NCI-H446 treated with DMSO at 0.1 percent for 48 hours (cell line): ENCODE measurements around the gene ACOT7.
A peak's percentile ranks its signal among the peaks of the same experiment; 100 is the strongest.

ENCODE experiments used
- DNase-seq: peaks from one replicate; lab custom pipeline; 2025; lab: John Stamatoyannopoulos, UW

ACOT7 gene

GRCh38 chr1:6360517-6361070 lies 33.0 kb downstream of the ACOT7 start:
- DNase-seq: no peak

- no peak for DNase-seq
These were observed 33.5 kb downstream of the ACOT7 start for GRCh38 chr1:6360117-6360496.

DNA sequence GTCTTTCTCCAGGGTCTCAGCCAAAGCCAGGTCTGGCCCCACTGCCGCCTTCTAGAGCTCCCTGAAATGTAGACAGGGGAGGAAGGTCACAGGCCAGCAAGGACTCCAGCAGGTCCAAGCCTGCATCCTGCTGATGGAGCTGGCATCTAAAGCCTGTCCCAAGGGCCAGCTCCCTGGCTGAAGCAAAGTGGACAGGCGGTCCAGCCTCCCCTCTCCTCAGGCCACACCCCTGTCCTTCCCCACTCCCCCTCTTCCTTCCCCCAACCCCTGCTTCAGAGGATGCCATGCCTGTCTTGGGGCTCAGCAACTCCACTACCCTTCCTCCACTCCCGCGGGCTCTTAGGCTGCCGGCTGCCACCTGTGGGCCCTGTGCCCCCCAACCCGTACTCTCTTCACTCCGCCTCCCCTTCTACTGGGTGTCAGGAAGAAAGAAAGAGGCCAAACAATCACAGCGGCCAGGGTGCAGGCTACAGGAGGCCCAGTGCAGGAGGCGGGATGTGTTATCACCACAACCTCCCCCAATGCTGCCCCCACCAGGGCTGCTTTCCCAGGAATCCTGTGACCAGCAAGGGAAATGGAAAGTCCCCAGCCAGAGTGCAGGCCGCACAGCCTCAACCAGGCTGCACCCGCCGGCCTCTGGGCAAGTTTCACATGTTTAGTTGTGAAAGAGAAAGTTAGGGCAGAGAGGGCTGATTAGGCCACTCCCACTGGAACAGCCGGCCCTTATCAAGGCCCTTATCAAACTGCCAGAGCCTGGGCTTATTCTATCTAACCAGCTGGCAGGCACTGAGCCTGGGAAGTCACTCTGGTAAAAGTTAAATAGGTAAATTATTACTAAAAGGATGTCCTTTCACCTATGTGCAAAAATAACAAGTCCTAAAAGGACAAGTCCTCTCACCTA lies 34.1 kb downstream of the ACOT7 start:
- DNase-seq: no peak

- no peak for DNase-seq
These were observed 34.8 kb downstream of the ACOT7 start for GRCh38 chr1:6358757-6359201.

DNA sequence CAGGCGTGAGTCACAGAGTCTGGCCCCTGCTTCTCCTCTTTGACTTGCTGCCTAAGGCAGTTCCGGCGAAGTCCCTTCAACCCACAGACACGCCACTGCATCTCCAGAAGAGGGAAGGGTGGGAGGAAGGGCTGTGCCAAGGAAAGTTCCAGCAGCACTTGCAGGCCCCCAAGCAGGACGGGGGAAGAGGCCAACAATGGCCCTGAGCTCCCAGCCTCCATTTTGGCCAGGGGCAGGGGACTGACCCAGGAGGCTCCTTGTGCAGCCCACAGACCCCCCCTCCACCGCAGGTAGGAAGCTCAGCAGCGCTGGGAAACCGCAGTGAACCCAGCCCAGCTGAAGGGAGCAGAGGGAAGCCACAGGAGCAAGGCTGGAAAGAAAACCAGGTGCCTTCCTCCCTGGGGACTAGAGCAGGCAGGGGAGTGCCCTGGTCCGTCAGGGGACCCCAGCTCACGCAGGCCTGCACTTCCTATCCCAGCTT lies 35.4 kb downstream of the ACOT7 start:
- no peak for DNase-seq

DNA sequence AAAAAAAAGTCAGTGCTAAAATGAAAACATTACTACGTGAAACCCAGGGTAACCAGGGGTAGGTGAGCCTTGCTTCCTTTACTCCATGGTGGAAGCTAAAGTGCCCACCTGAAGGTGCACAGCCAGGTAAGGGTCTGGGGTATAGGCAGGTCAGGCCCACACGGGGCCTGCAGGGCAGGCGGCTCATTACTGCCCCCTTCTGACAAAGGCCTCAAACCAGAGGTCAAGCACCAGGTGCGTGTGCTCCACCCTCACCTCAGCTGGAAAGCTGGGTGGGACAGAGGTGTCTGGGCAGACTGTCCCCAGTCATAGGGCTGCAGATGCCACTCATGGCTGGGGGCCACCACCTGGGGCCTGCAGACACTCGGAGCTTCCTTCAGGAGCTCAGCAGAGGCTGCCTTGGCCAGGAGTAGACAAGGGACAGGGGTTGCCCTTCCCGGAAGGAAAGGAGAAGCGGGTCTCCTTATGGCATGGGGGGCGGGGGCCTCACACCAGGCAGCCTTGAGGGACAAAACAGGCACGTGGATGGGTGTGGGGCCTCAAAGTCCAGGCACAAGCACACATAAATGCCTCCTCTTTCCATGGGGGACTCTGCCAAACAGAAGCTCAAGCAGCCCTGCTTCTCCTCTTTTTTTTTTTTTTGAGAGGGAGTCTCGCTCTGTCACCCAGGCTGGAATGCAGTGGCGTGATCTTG lies 36.2 kb downstream of the ACOT7 start:
- no peak for DNase-seq

GRCh38 chr1:6355621-6356020 lies 37.9 kb downstream of the ACOT7 start:
- no peak for DNase-seq

- no peak for DNase-seq
These were observed 38.8 kb downstream of the ACOT7 start for GRCh38 chr1:6354659-6355317.

GRCh38 chr1:6353955-6354658 lies 39.5 kb downstream of the ACOT7 start:
- no peak for DNase-seq

GRCh38 chr1:6353619-6353954 lies 40.0 kb downstream of the ACOT7 start:
- no peak for DNase-seq

- no peak for DNase-seq
These were observed 41.4 kb downstream of the ACOT7 start for GRCh38 chr1:6352138-6352563.

GRCh38 chr1:6351480-6352137 lies 42.0 kb downstream of the ACOT7 start:
- DNase-seq: peak; percentile 32

- DNase-seq: no peak
These were observed 43.0 kb downstream of the ACOT7 start for GRCh38 chr1:6350416-6351088.

- no peak for DNase-seq
These were observed 44.2 kb downstream of the ACOT7 start for GRCh38 chr1:6349254-6349943.

DNA sequence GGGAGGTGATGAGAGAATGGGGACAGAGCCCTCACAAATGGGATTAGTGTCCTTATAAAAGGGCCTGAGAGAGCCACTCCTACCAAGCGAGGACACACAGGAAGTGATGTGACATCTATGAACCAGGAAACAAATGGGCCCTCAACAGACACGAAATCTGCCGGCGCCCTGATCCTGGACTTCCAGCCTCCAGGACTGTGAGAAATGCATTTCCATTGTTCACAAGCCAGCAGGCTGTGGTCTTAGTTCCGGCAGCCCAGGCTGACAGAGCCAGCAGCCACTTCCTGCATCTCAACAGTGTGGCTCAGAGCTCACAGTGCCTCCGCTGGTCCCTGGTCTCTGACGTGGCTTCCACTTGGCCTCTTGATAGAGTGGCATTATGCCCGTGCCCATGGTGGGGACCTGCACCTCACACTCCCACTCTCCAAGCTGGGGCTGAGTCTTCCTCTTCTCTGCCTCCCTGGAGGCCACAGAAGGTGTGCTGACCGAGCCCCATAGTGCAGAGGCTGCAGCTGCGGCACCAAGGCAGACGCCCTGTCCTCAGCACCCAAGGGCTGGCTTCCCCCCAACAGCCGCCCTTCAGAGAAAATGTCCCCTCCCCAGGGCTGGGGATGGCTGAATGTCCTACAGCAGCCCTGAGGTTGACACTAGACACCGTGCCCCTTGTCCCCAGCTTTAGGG lies 44.9 kb downstream of the ACOT7 start:
- no peak for DNase-seq

GRCh38 chr1:6347641-6348487 lies 45.7 kb downstream of the ACOT7 start:
- DNase-seq: no peak

DNA sequence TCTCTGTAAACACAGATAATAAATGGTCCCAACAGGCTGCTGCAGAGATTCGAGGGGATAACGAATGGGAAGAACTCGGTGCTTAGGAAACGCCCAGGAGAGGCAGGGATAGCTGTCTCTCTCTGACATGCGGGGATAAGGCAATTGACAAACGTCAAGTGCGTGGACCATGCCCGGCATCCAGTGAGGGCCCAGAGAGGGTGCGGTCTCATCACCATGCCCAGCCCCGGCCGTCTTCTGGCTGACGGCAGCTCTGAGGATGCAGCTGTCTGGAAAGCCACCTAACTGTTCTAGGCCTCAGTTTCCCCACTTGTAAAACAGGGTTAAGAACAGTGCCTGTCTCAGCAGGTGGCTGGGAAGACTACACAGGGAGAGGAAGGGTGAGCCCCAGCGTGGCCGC lies 48.1 kb downstream of the ACOT7 start:
- no peak for DNase-seq

DNA sequence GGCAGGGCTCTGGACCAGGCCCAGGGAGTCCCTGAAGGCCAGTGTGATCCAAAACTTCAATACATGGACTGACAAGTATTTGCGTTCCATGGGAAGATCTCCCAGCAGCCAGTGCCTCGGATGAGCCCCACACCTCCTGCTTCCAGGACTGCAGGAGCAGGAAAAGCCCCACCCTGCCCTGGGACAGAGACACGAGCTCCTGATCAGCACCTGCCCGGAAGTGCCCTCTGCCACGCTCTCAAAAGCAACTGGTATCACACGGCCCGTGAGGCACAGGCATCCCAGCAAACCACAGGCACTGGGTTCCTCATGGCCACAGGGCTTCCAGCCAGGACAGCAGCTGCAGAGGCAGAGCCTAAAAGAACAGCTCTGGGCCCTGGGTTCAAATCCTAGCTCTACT lies 48.6 kb downstream of the ACOT7 start:
- DNase-seq: no peak
